Medulla oblongata (tissue), 1 donor: ENCODE data around the gene PELI2.
A peak's percentile ranks its signal among the peaks of the same experiment; 100 is the strongest.

ENCODE experiments used
- DNase-seq: peaks from one replicate; pipeline ENCODE4 v3.0.0-alpha.2; 2015; ENCODE audit errors: extremely low spot score

PELI2 gene

DNA sequence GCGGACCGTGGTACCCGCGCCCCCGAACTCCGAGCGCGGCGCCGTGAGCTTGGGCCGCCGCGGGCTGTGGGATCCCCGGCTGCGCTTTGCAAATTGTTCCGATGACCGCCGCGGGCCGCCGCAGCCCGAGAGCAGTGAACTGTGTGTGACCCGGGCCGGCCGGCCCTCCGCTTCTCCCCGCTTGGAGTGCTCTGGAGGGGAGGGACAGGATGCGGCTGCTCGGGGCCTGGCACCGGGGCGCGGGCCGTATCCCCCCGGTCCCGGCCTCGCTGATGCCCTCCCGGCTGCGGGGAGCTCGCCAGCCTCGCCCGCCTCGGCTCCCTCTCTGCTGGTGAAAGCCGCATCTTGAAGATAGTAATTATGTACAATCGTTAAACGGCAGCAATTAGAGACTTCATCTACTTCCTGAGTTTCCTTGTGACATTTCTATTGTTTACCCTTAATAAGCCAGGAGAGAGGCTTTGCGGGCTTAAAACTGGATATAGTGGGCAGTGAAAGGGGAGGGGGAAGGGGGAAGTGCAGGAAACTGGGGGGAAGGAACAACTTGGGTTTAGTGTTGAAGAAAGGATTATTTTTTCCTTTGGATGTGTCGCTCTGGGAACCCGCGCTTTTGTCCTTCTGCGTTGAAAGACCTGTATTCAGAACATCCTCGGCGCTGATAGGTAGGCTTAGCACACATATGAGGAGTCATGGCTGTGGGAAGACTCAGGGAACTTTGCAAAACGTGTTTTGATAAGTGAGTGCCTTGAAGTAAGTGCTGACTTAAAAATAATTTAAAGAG, 1.2 kb downstream of the PELI2 start:
- peak; percentile 56 for DNase-seq

DNA sequence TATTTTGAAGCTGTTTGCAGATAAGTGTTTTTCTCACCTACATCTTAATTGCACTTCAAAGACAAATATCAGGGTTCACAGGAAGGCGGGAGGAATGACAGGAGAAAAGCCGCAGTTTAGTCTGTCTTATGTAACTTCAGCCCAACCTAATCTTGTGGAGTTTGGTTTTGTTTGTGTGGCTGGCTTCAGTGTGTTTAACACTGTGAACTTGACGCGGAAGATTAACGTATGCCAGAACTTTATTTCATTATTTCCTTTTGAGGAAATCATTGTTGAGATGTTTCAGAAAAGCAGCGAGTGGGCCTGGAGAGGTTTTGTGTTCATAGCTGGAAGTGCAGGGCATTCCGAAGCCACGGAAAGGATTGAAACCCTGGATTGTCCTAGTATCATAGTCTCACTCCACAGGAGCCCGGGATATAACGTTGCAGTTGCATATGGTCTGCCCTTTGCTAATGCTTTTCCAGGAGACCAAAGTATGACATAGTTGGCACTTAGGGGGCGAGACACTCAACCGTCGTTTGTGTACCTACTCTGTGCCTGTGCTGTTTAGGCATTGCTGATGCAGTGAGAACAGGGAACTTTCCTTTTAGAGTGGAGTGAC, 2.0 kb downstream of the PELI2 start:
- DNase-seq = peak; percentile 47

DNA sequence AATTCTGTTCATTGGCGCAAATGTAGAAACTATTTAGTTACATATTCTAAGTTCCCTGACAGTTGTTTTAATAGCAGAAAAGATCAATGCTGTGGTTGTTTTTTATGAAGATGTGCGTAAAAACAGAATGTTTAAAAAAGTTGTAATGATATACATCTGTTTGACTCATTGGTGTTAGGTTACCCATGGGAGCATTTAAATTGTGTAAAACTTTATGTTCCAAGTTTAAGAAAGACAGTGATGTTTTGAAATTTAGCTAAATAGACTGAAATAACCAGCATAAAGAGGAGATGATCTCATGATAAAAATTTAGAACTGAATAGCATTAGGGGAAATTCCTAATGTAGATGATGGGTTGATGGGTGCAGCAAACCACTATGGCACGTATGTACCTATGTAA, 3.6 kb downstream of the PELI2 start:
- DNase-seq = no peak

- no peak for DNase-seq
Measured at GRCh38 chr14:56122301-56122700, 4.1 kb downstream of the PELI2 start.

GRCh38 chr14:56124327-56124726, 6.1 kb downstream of the PELI2 start:
- DNase-seq = no peak

DNA sequence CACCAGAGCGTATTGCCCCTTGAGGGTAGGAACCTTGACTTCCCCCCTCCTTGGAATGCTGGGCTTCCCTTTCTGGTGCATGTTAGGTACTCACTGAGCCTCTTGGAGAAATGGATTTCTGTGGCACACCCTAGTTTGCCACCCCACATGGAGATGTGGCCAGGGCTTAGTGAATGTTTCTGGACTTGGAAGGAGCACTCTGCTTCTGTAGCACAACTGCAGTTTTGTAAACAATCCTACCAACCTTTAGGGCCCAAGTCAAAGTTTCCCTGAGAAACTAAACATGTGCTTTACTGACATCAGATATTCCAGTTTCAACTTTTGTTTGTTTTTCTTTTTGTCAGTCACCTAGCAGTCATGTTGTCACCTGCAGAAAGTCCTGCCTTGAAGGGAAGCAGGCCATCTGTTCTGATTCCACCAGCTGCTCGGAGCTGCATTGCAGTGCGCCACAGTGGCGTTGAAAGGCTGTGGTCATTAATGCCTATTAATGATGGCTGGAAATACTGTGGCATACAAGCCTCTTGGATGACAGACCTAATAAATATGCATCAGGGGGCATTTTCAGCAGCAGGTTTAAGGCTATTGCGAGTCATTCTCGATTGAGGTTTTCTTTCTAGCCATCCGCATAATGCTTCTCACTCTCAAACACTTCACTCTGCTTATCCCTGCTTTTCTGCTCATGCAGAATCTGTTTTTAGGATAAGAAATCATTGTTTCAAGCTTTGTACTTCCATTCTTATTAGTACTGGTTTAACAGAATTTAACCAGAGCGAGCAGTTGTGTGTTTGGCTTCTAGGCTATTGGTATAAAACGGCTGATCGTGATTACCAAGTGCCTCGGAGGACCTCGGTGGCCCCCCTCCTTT, 7.8 kb downstream of the PELI2 start:
- DNase-seq = no peak

GRCh38 chr14:56126637-56126913, 8.4 kb downstream of the PELI2 start:
- no peak for DNase-seq

- DNase-seq = no peak
Measured at GRCh38 chr14:56127156-56127555, 8.9 kb downstream of the PELI2 start.

GRCh38 chr14:56129092-56129491, 10.9 kb downstream of the PELI2 start:
- DNase-seq = no peak

GRCh38 chr14:56129933-56130332, 11.7 kb downstream of the PELI2 start:
- peak; percentile 30 for DNase-seq

DNA sequence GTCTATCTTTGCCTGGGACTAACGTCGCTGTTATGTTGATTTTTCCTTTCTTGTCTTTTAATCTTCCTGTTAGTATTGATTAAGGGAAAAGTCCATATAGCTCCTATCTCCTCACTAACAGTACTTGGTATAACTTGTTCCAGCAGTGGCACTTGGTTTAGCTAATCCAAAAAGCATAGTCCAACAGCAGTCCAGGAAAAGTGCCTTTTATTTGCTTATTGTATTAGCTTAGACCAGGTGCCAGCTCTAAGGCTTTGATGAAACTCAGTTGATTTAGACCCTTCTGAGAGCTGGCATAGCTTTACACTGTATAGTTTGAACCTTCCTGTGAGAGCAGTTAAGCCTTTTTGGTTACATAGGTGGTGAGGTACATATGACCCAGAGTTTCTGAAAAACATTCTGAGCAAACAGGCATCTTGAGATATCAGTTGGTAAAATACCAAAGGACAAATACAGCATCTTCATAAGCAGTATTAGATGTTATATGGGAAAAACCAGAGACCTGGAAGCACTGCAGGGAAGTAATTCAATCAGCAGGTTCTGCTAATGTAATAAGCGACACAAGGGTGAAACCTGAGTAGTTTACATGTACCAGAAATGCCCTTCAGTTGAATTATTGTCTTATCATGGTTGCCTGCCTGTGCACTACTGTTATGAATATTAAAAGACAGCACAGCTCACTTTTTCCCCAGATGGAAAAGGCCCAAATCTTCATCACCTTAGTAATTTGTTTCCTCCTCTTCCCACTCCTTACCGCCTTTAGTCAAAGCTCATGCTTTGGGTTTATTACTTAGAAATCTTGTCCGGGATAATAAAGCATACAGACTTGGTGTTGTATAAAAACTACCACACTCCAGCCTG, 13.0 kb downstream of the PELI2 start:
- no peak for DNase-seq

GRCh38 chr14:56131865-56132833, 13.9 kb downstream of the PELI2 start:
- DNase-seq = no peak

- no peak for DNase-seq
Measured at GRCh38 chr14:56133547-56133946, 15.3 kb downstream of the PELI2 start.

DNA sequence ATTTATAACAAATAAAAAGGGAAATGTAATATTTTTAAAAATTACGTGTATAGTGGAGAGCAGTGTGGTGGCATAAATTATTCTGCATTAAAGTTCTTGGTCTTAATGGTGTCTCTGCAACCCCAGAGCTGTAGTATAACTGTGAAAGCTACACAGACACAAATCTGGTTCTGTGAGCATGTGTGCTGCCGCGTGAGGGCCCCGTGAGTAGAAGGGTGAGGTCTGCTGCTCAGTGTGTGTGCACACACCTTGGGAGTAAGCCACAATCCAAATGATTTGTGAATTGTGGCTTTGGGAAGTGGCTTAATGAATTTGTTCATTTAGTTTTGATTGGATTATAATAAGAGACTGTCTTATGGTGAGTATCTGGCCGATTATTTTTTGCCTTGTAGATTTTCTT, 16.8 kb downstream of the PELI2 start:
- DNase-seq = no peak

DNA sequence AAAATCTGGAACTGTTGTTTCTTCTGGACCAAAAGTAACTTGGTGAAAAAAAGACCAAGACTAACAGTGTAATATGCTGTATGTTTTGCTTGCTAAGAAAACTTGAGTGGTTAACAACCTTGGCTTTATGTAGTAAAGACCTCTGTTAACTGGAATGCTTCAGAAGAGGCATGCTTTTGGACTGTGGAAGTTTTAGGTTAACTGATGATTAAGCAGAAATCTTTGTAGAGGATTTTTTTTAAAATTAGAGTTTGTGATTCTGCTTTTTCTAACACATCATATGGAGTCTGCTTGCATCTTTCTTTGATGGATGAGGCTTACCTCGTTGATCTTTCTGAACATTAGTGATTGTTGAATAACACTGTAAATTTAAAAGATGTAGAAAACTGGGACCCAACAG, 17.5 kb downstream of the PELI2 start:
- DNase-seq = no peak

DNA sequence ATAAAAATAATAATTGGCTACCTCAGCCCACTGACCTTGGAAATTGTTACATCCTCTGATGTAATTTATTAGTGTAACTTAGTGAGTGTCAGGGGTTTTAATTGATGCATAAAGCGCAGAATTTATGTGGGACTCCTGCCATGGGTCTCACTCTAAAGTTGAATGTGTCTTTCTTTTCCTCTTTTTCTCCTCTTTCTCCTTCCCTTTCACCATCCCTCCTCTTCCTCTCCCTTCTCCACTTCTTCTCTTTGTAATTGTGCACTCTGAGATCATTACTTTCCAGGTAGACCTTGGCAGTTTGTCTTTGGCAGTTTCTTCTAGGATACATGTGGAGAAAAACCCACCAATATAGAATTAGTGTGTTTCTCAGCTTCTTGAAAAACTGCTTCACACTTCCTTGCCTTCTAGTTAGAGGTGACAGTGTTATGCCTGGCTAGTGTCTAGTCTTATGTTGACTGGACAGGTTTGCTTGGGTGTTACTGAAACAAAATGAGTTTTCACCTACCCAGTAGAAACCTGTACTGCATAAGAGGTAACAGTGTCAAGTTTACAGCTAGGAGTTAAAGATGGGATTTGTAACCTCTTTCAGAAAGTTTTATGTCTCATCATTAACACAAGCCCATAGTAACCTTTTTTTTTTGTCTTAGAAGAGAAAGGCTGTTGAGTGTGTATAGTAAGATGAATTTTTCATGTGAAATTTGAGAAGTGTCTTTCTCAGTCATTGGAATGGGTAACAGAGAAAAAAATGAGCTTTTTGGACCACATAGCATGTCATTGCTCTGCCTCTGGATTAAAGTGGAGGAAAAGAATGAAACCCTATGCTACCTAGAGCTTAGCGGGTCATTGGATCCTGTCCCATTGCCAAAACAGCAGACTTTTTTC, 18.6 kb downstream of the PELI2 start:
- no peak for DNase-seq

DNA sequence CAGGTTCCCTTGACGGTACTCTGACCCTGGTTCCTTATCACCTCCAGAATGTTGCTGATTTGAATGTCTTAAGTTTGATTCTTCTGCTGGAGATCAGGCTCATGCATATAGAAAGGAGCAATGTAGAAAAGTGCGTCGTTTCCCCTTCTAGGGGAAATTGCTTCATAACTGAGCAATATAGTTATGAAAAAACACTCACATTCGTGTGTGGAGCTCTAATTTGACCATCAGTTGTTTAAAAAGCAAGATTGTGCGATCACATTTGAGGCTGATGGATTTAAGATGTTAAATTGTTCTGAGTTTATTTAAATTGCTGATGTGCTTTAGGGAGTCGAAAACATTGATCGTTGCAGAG, 19.2 kb downstream of the PELI2 start:
- no peak for DNase-seq

DNA sequence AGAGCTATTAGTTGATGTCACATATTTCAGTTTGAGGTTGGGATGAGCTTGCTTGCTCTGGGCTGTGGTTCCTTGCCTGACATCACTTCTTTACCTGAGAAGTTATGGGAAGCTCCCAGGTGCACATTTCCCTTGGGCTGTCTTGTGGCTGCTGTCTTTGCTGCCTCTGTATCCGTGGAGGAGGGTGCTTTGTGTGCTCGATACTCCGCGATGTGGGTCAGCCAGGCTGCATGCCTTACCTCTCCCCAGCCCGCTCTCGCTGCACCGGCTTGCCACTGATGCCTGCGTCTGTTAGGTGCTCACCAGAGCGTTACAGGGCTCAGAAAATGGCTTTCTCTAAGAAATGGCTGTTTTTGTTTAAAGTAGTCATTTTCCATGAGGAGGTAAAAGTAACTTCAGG, 19.6 kb downstream of the PELI2 start:
- no peak for DNase-seq

- DNase-seq = no peak
Measured at GRCh38 chr14:56138928-56139327, 20.7 kb downstream of the PELI2 start.

DNA sequence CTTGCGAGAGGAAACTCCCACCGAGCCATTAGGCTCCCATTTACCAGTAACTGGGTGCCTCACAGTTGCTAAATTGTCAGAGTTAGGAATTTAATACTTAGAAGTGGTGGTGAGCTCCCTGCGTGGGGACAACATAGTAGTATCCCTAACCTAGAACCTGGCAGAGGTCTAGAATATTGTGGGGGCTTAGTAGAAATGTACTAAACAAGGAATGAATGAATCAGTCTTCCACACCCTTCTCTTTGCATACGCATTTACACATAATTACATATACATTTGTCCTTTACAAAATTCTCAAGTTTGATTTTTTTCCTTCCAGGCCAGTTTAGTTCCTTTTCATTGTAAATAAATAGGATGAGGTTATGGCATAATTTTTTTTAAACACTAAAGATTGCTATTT, 24.1 kb downstream of the PELI2 start:
- DNase-seq = no peak
